B cell (primary cell): ENCODE results near the gene LRRC72. TPM values are rescaled to one million over a fixed set of nuclear protein-coding genes. Genes with fewer than 3 reads are reported as not detected.
A peak's percentile ranks its signal among the peaks of the same experiment; 100 is the strongest.

ENCODE experiments used
- ATAC-seq: fragments of 200-7000 bp; cut with Tn5 transposase; one replicate; pipeline ENCODE4 v1.10.0; 2021; ENCODE audit warnings: low read depth, mild to moderate bottlenecking, moderate number of reproducible peaks, moderate library complexity
- CTCF ChIA-PET: fragments of 350-600 bp; sonication (Branson Sonifier 250); formaldehyde crosslinking; loops from one replicate; lab custom pipeline; 2021; ENCODE audit warnings: antibody characterized with exemption, inconsistent platforms; lab: Charles Lee
- POLR2A ChIA-PET: fragments of 350-600 bp; sonication (Branson Sonifier 250); formaldehyde crosslinking; loops from one replicate; lab custom pipeline; 2021; ENCODE audit warnings: antibody characterized with exemption; lab: Charles Lee
- DNase-seq: peaks from one replicate; pipeline ENCODE4 v3.0.0; 2013
- H2AFZ ChIP-seq: 2 replicates; pipeline ENCODE4 v1.6.1; 2012; ENCODE audit warnings: mild to moderate bottlenecking, low read depth, low read length; ENCODE audit not compliant: insufficient read depth, poor library complexity, severe bottlenecking
- H3K27ac ChIP-seq, 2 donors: 1 replicate in 1 of 2; 2 replicates in 1 of 2; pipeline ENCODE4 v1.5.1; 2012 to 2013; ENCODE audit warnings: low read length in 2 of 2, mild to moderate bottlenecking in 2 of 2, moderate library complexity in 1 of 2
- H3K27me3 ChIP-seq, 4 experiments: fragments of 200-600 bp in 1 of 4; sonication (generic) in 1 of 4; replicated peaks in 1 of 4; 1 replicate in 2 of 4; 2 replicates in 2 of 4; pipeline versions ENCODE4 v1.6.1 to v1.7.0; 2013 to 2016; ENCODE audit warnings: low read length in 3 of 4, mild to moderate bottlenecking in 2 of 4, mixed read lengths in 1 of 4, moderate library complexity in 1 of 4; ENCODE audit not compliant: insufficient read depth in 4 of 4, control insufficient read depth in 3 of 4; ENCODE audit errors: control extremely low read depth in 1 of 4
- H3K36me3 ChIP-seq, 2 experiments: replicated peaks in 1 of 2; 1 replicate in 1 of 2; 2 replicates in 1 of 2; pipeline versions ENCODE4 v1.6.1 to v1.7.1; 2013; ENCODE audit warnings: low read length in 1 of 2; ENCODE audit not compliant: insufficient read depth in 2 of 2, control insufficient read depth in 1 of 2; ENCODE audit errors: control extremely low read depth in 1 of 2, extremely low read depth in 1 of 2
- H3K4me1 ChIP-seq, 2 donors: fragments of 200-600 bp in 1 of 2; sonication (generic) in 1 of 2; 1 replicate in 1 of 2; 2 replicates in 1 of 2; pipeline versions ENCODE4 v1.5.1 to v1.6.1; 2013 to 2017; ENCODE audit warnings: low read length in 2 of 2; ENCODE audit not compliant: control insufficient read depth in 2 of 2, insufficient read depth in 2 of 2
- H3K4me2 ChIP-seq: replicated peaks from 2 replicates; pipeline ENCODE3; 2012; ENCODE audit warnings: mild to moderate bottlenecking, low read depth, low read length; ENCODE audit not compliant: poor library complexity, severe bottlenecking
- H3K4me3 ChIP-seq, 5 experiments: fragments of 200-600 bp in 1 of 5; sonication (generic) in 1 of 5; 1 replicate in 3 of 5; 2 replicates in 2 of 5; pipeline versions ENCODE4 v1.5.1 to v1.7.0; 2011 to 2016; ENCODE audit warnings: low read length in 4 of 5, mild to moderate bottlenecking in 4 of 5, low read depth in 2 of 5, control low read depth in 1 of 5, moderate library complexity in 1 of 5; ENCODE audit not compliant: insufficient read depth in 1 of 5; ENCODE audit errors: control extremely low read depth in 1 of 5, extremely low read depth in 1 of 5
- H3K79me2 ChIP-seq: fragments of 200-600 bp; sonication (generic); one replicate; pipeline ENCODE4 v1.6.0; 2016; ENCODE audit warnings: low read length; ENCODE audit not compliant: control insufficient read depth, insufficient read depth
- H3K9ac ChIP-seq: fragments of 200-600 bp; sonication (generic); 2 replicates; pipeline ENCODE4 v1.6.1; 2017; ENCODE audit warnings: mild to moderate bottlenecking, low read length, moderate library complexity
- H3K9me3 ChIP-seq, 3 donors: one replicate each; pipeline versions ENCODE4 v1.6.1 to v1.7.1; 2013; ENCODE audit warnings: low read length in 2 of 3; ENCODE audit not compliant: control insufficient read depth in 2 of 3, insufficient read depth in 1 of 3; ENCODE audit errors: control extremely low read depth in 1 of 3
- H4K20me1 ChIP-seq: 2 replicates; pipeline ENCODE4 v1.6.0; 2012; ENCODE audit warnings: mild to moderate bottlenecking, low read length; ENCODE audit not compliant: insufficient read depth, control insufficient read depth, poor library complexity, severe bottlenecking
- H3K27ac Mint-ChIP-seq: one replicate; pipeline ENCODE4 v1.8.0; 2021; ENCODE audit warnings: mixed read lengths
- H3K27me3 Mint-ChIP-seq: one replicate; pipeline ENCODE4 v1.8.0; 2021; ENCODE audit warnings: mixed read lengths
- H3K4me1 Mint-ChIP-seq: one replicate; pipeline ENCODE4 v1.8.0; 2021; ENCODE audit warnings: mixed read lengths
- H3K4me3 Mint-ChIP-seq: one replicate; pipeline ENCODE4 v1.8.0; 2021; ENCODE audit warnings: mixed read lengths
- H3K9me3 Mint-ChIP-seq: one replicate; pipeline ENCODE4 v1.8.0; 2022; ENCODE audit warnings: mixed read lengths; ENCODE audit not compliant: insufficient read depth
- CTCF ChIP-seq: fragments of 200-600 bp; IDR thresholded peaks from one replicate; pipeline ENCODE4 v1.8.0; 2022; ENCODE audit warnings: antibody characterized with exemption, mild to moderate bottlenecking
- EZH2 ChIP-seq: IDR thresholded peaks from 2 replicates; pipeline ENCODE4 v1.6.1; 2012; ENCODE audit warnings: borderline replicate concordance, low read depth, mild to moderate bottlenecking, moderate library complexity, low read length; ENCODE audit not compliant: insufficient read depth, poor library complexity, severe bottlenecking
- WGBS: methylation state at CpG from one replicate; pipeline ENCODE4 v1.1.5; 2013; ENCODE audit warnings: missing lambda C conversion rate; ENCODE audit not compliant: insufficient coverage; 5-methylcytosine and 5-hydroxymethylcytosine counted together
- intact Hi-C: fragments of 100-400 bp; cut with micrococcal nuclease; formaldehyde crosslinking; loops from one replicate; pipeline ENCODE4 v1.10.0; 2022
- polyA plus RNA-seq: library from polyadenylated mRNA; depleted of rRNA; stranded (reverse); fragments of >200 nt; gene quantifications from 2 replicates; pipeline ENCODE4 v1.2.3, GENCODE V29; 2012
- total RNA-seq, 2 donors: library from RNA; stranded (reverse); fragments of 120-200 nt in 1 of 2; gene quantifications; 1 replicate in 1 of 2; 2 replicates in 1 of 2; pipeline versions ENCODE4 v1.2.3 to v1.2.4, GENCODE V29; 2013 to 2022

The LRRC72 gene
- total and polyA plus RNA-seq, 2 donors (not counting 1 experiment from before 2014, with no cell fraction given): not detected

- Histone ChIP-seq H3K4me1 (peaks cover 7 to 13% of the 10 kb centered on the region in 2 donors), H3K4me2 (no peak overlapping the region), H3K9me3 (no peaks in the 10 kb centered on the region), H3K27me3 (no peaks in the 10 kb centered on the region), H3K9ac (no peak overlapping the region), H4K20me1 (no peaks in the 10 kb centered on the region), H3K4me3 (no peak overlapping the region), H3K36me3 (peaks cover 2 to 22% of the 10 kb centered on the region in 2 experiments), H2AFZ (no peak overlapping the region), H3K79me2 (no peaks in the 10 kb centered on the region), H3K27ac (no peak overlapping the region)
- H3K27ac Mint-ChIP-seq: no peak overlapping the region
- no peaks in the 10 kb centered on the region for H3K27me3 Mint-ChIP-seq
- intact Hi-C loops: no loop called here
- H3K4me3 Mint-ChIP-seq: no peak overlapping the region
- TF ChIP-seq CTCF (no peak), EZH2 (no peak)
- no peak for ATAC-seq
- ChIA-PET POLR2A (no interaction called here), CTCF (no interaction called here)
- 78% methylated on average over 3 of the region's 3 CpGs for WGBS
- DNase-seq: no peak
- H3K4me1 Mint-ChIP-seq: peaks cover 15% of the 10 kb centered on the region
- no peaks in the 10 kb centered on the region for H3K9me3 Mint-ChIP-seq
Observed at GRCh38 chr7:16606704-16607103, 80.1 kb downstream of the LRRC72 start.

GRCh38 chr7:16609842-16610450, 83.3 kb downstream of the LRRC72 start:
- Histone ChIP-seq H2AFZ (peak overlapping the region; percentile 23), H3K4me3 (no peak overlapping the region), H3K36me3 (peaks cover 2 to 4% of the 10 kb centered on the region in 2 experiments), H3K27ac (no peak overlapping the region), H3K4me2 (no peak overlapping the region), H4K20me1 (no peaks in the 10 kb centered on the region), H3K27me3 (no peaks in the 10 kb centered on the region), H3K9ac (no peak overlapping the region), H3K79me2 (no peaks in the 10 kb centered on the region), H3K9me3 (no peaks in the 10 kb centered on the region), H3K4me1 (peaks cover 7 to 13% of the 10 kb centered on the region in 2 donors)
- peak overlapping the region; percentile 81 for H3K27ac Mint-ChIP-seq
- H3K4me3 Mint-ChIP-seq: no peak overlapping the region
- ChIA-PET POLR2A (no interaction called here), CTCF (no interaction called here)
- intact Hi-C loops: no loop called here
- H3K4me1 Mint-ChIP-seq: peaks cover 15% of the 10 kb centered on the region
- DNase-seq (peak; percentile 42), ATAC-seq (peak; percentile 78)
- H3K27me3 Mint-ChIP-seq: no peaks in the 10 kb centered on the region
- WGBS: 78% methylated on average over 3 of the region's 4 CpGs
- H3K9me3 Mint-ChIP-seq: no peaks in the 10 kb centered on the region
- no peak for TF ChIP-seq EZH2
- TF ChIP-seq CTCF: no peak
